HepG2 (cell line): ENCODE results near the gene C16orf90. TPM values are rescaled to one million over a fixed set of nuclear protein-coding genes. Genes with fewer than 3 reads are reported as not detected.

Source experiments
- CTCF ChIP-seq: sonication (generic); formaldehyde crosslinking; IDR thresholded peaks from 2 replicates; pipeline ENCODE4 v1.5.0; 2020; ENCODE audit warnings: mild to moderate bottlenecking, missing genetic modification reagents, moderate library complexity
- ELK4 ChIP-seq: sonication (generic); formaldehyde crosslinking; IDR thresholded peaks from 2 replicates; pipeline ENCODE4 v1.9.0; 2021; ENCODE audit warnings: missing genetic modification reagents, borderline replicate concordance
- GTF3A ChIP-seq: sonication (generic); formaldehyde crosslinking; conservative IDR thresholded peaks from 2 replicates; pipeline ENCODE4 v1.4.0; 2020; ENCODE audit warnings: mild to moderate bottlenecking, missing genetic modification reagents
- HNF1A ChIP-seq, 2 experiments: sonication (generic) in 1 of 2; formaldehyde crosslinking in 1 of 2; IDR thresholded peaks; 2 replicates each; pipeline versions ENCODE4 v1.4.0 to v1.6.1; 2016 to 2020; ENCODE audit warnings: borderline replicate concordance in 1 of 2, low read depth in 1 of 2, mild to moderate bottlenecking in 1 of 2, missing genetic modification reagents in 1 of 2
- HNRNPLL ChIP-seq: fragments of 200-400 bp; formaldehyde crosslinking; IDR thresholded peaks from 2 replicates; pipeline ENCODE4 v1.6.1; 2017; ENCODE audit warnings: mild to moderate bottlenecking, low read depth, low read length; ENCODE audit not compliant: poor library complexity, severe bottlenecking
- HNRNPUL1 ChIP-seq: fragments of 200-400 bp; formaldehyde crosslinking; IDR thresholded peaks from 2 replicates; pipeline ENCODE4 v1.6.1; 2017; ENCODE audit warnings: low read depth, mild to moderate bottlenecking, low read length, moderate library complexity
- MAFG ChIP-seq: sonication (generic); formaldehyde crosslinking; IDR thresholded peaks from 2 replicates; pipeline ENCODE4 v1.5.1; 2020; ENCODE audit warnings: mild to moderate bottlenecking, missing genetic modification reagents
- PAWR ChIP-seq: sonication (generic); formaldehyde crosslinking; IDR thresholded peaks from 2 replicates; pipeline ENCODE4 v1.4.0; 2020; ENCODE audit warnings: missing genetic modification reagents, mild to moderate bottlenecking, borderline replicate concordance
- RBFOX2 ChIP-seq: fragments of 200-400 bp; formaldehyde crosslinking; IDR thresholded peaks from 2 replicates; pipeline ENCODE4 v1.6.1; 2017; ENCODE audit warnings: low read depth, mild to moderate bottlenecking, low read length
- SATB2 ChIP-seq: sonication (generic); formaldehyde crosslinking; IDR thresholded peaks from 2 replicates; pipeline ENCODE4 v1.5.0; 2020; ENCODE audit warnings: missing genetic modification reagents
- TAF1 ChIP-seq: sonication (generic); formaldehyde crosslinking; IDR thresholded peaks from 2 replicates; pipeline ENCODE4 v1.4.0; 2020; ENCODE audit warnings: missing genetic modification reagents
- YEATS2 ChIP-seq: sonication (generic); formaldehyde crosslinking; IDR thresholded peaks from 2 replicates; pipeline ENCODE4 v1.4.0; 2020; ENCODE audit warnings: missing genetic modification reagents, borderline replicate concordance
- ZBTB33 ChIP-seq: sonication (generic); formaldehyde crosslinking; IDR thresholded peaks from 2 replicates; pipeline ENCODE4 v1.4.0; 2020; ENCODE audit warnings: missing genetic modification reagents
- ZBTB34 ChIP-seq: sonication (generic); formaldehyde crosslinking; IDR thresholded peaks from 2 replicates; pipeline ENCODE4 v1.8.0; 2022; ENCODE audit warnings: mild to moderate bottlenecking, missing genetic modification reagents
- ZBTB8A ChIP-seq: sonication (generic); formaldehyde crosslinking; IDR thresholded peaks from 2 replicates; pipeline ENCODE4 v1.4.0; 2020; ENCODE audit warnings: mild to moderate bottlenecking, low read depth, missing genetic modification reagents, borderline replicate concordance
- ZNF441 ChIP-seq: sonication (generic); formaldehyde crosslinking; IDR thresholded peaks from 2 replicates; pipeline ENCODE4 v1.7.0; 2021; ENCODE audit warnings: missing genetic modification reagents, borderline replicate concordance
- ZNF713 ChIP-seq: sonication (generic); formaldehyde crosslinking; IDR thresholded peaks from 2 replicates; pipeline ENCODE4 v1.4.0; 2020; ENCODE audit warnings: mild to moderate bottlenecking, missing genetic modification reagents
- ZNF75D ChIP-seq: sonication (generic); formaldehyde crosslinking; IDR thresholded peaks from 2 replicates; pipeline ENCODE4 v1.8.1; 2023; ENCODE audit warnings: missing genetic modification reagents, mild to moderate bottlenecking, borderline replicate concordance
- polyA plus RNA-seq, 8 experiments: library from polyadenylated mRNA; depleted of rRNA in 3 of 8; stranded (reverse) in 7 of 8; unstranded in 1 of 8; fragments of >200 nt; fragmentation: Illumina TruSeq in 4 of 8; extraction: Trizol in 4 of 8; gene quantifications; 2 replicates each; pipeline versions ENCODE4 v1.2.1 to v1.2.3, GENCODE V29; 2011 to 2016; ENCODE audit warnings: low read depth in 4 of 8, missing spikeins in 1 of 8, mixed read lengths in 1 of 8; ENCODE audit not compliant: insufficient read depth in 1 of 8
- total RNA-seq, 5 experiments: library from RNA; depleted of rRNA; stranded (reverse); fragments of >200 nt; fragmentation: Illumina TruSeq; extraction: Trizol; gene quantifications; 2 replicates each; pipeline ENCODE4 v1.2.3, GENCODE V29; 2016; ENCODE audit warnings: low read depth in 1 of 5

The C16orf90 gene
- total and polyA plus RNA-seq, 2 of the 13 experiments (the other 11 are each of a cell fraction or from before 2014, with no cell fraction given) = not detected

GRCh38 chr16:3494386-3494973 lies 809 bp downstream of the C16orf90 start (continued):
- TF ChIP-seq ZNF713 (CRISPR knock-in tag) (no peak), CTCF (CRISPR knock-in tag) (0 out of 2 replicates have a peak, but pooled peaks have one; percentile 16), ZBTB33 (peak; percentile 31; the same call in 1 of the 2 replicates), TAF1 (CRISPR knock-in tag) (no peak), ZBTB8A (CRISPR knock-in tag) (no peak), ELK4 (CRISPR knock-in tag) (no peak), HNF1A (IDR thresholded peaks at IDR 0.05; ENCODE audit: low read depth) (no peak), HNF1A (CRISPR knock-in tag; IDR thresholded peaks at IDR 0.05; ENCODE audit: borderline replicate concordance) (no peak), ZNF441 (CRISPR knock-in tag) (no peak), MAFG (CRISPR knock-in tag) (no peak), HNRNPUL1 (no peak), ZNF75D (CRISPR knock-in tag) (no peak), SATB2 (no peak), RBFOX2 (0 out of 2 replicates have a peak, but pooled peaks have one; percentile 32), HNRNPLL (peak; percentile 41), ZBTB34 (CRISPR knock-in tag) (no peak), GTF3A (no peak), YEATS2 (CRISPR knock-in tag) (no peak), PAWR (CRISPR knock-in tag) (no peak)
